HG03095 (cell line): ENCODE results near the gene LPAR1.
"Not testable (repeated sequence)": the region's sequence is repeated elsewhere in the genome, so short reads cannot be mapped to it uniquely, and the experiment has no call there.

Experiments used
- ATAC-seq: cut with Tn5 transposase; IDR thresholded peaks from one replicate; pipeline ENCODE4 v1.9.1; 2021; ENCODE audit warnings: moderate library complexity; ENCODE audit not compliant: unreplicated experiment

The LPAR1 gene

DNA sequence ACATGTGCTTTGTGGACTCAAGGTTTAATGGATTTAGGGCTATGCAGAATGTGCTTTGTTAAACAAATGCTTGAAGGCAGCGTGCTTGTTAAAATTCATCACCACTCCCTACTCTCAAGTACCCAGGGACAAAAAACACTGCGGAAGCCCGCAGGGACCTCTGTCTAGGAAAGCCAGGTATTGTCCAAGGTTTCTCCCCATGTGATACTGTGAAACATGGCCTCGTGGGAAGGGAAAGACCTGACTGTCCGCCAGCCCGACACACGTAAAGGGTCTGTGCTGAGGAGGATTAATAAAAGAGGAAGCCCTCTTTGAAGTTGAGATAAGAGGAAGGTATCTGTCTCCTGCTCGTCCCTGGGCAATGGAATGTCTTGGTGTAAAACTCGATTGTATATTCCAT is 211.9 kb downstream of the LPAR1 start:
- ATAC-seq: not testable (repeated sequence)

DNA sequence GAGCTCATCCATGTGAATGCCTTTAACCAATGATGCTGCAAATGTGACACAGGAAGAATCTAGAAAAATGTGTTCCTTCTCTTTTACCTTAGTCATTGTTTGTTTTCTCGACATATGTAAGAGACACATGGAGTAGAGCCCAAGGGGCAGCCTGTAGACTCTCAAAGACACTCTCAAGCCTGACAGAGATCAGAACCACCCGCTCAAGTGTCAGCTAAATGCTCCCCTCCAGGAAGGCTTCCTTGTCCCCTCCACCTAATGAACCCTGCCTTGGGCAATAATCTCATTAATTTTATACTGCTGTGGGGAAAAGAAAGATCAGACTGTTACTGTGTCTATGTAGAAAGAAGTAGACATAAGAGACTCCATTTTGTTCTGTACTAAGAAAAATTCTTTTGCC is 212.3 kb downstream of the LPAR1 start:
- no peak for ATAC-seq

DNA sequence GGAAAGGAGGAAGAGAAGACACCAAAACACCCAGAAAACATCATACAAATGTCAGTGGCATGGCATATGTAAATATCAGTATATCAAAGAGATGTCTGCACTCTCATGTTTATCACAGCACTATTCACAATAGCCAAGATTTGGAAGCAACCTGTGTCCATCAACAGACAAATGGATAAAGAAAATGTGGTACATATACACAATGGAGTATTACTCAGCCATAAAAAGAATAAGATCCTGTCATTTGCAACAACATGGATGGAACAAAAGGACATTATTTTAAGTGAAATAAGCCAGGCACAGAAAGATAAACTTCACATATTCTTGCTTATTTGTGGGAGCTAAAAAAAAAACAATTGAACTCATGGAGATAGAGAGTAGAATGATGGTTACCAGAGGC is 213.1 kb downstream of the LPAR1 start:
- ATAC-seq: not testable (repeated sequence)
